K562 (cell line): Measurements from ENCODE around the gene ASPHD1. TPM values are rescaled to one million over a fixed set of nuclear protein-coding genes. Genes with fewer than 3 reads are reported as not detected.
A peak's percentile ranks its signal among the peaks of the same experiment; 100 is the strongest.

Experiments used
- ATAC-seq: fragments of 200-7000 bp; cut with Tn5 transposase; 3 replicates; pipeline ENCODE4 v1.9.1; 2020; ENCODE audit warnings: moderate library complexity
- BruUV-seq: library from RNA; stranded (reverse); fragments of 400-500 nt; replicated peaks from 2 replicates; lab custom pipeline; 2021; lab: Mats Ljungman, UMichigan
- CTCF ChIA-PET: fragments of 300-600 bp; formaldehyde crosslinking; extraction: SDS; loops from one replicate; lab custom pipeline; 2021; ENCODE audit warnings: low intra/inter-chr PET ratio; lab: Yijun Ruan, JAX
- POLR2A ChIA-PET: fragments of 300-600, 350-650 bp; sonication (Branson Sonifier 250); formaldehyde crosslinking; extraction: SDS; loops from one replicate; lab custom pipeline; 2021; ENCODE audit warnings: antibody characterized with exemption, inconsistent platforms; lab: Yijun Ruan, JAX
- DNase-seq, 4 experiments: peaks; one replicate each; pipeline versions ENCODE4 v3.0.0 to v3.0.0-alpha.2; 2011 to 2018; ENCODE audit warnings: low spot score in 3 of 4, mixed read lengths in 3 of 4; ENCODE audit errors: extremely low read depth in 1 of 4
- FAIRE-seq: peaks from 2 replicates; lab custom pipeline; 2011; peaks lifted over from hg19 to GRCh38; lab: Jason Lieb, UNC
- H2AFZ ChIP-seq: 2 replicates; pipeline ENCODE4 v1.6.0; 2011; ENCODE audit warnings: low read depth, low read length, control low read depth, inconsistent platforms
- H3K27ac ChIP-seq: fragments of 200-600 bp; 3 replicates; pipeline ENCODE4 v1.8.0; 2011; ENCODE audit warnings: low read depth, mild to moderate bottlenecking, control low read depth, inconsistent platforms, low read length, moderate library complexity, mixed read lengths; ENCODE audit errors: extremely low read depth
- H3K27me3 ChIP-seq, 2 experiments: fragments of 300-600 bp in 1 of 2; 2 replicates in 1 of 2; 3 replicates in 1 of 2; pipeline versions ENCODE4 v1.6.0 to v1.8.0; 2011; ENCODE audit warnings: inconsistent platforms in 2 of 2, low read length in 2 of 2, mild to moderate bottlenecking in 1 of 2, mixed read lengths in 1 of 2, moderate library complexity in 1 of 2; ENCODE audit not compliant: control insufficient read depth in 2 of 2, insufficient read depth in 2 of 2
- H3K36me3 ChIP-seq: fragments of 300-600 bp; 3 replicates; pipeline ENCODE4 v1.8.0; 2011; ENCODE audit warnings: mild to moderate bottlenecking, low read length, inconsistent platforms; ENCODE audit not compliant: control insufficient read depth, insufficient read depth
- H3K4me1 ChIP-seq, 2 experiments: fragments of 200-600 bp in 1 of 2; replicated peaks in 1 of 2; 2 replicates in 1 of 2; 3 replicates in 1 of 2; pipeline versions ENCODE4 v1.5.1 to v1.8.0; 2011; ENCODE audit warnings: inconsistent platforms in 2 of 2, low read length in 2 of 2, mild to moderate bottlenecking in 1 of 2, mixed read lengths in 1 of 2, moderate library complexity in 1 of 2; ENCODE audit not compliant: control insufficient read depth in 2 of 2, insufficient read depth in 2 of 2
- H3K4me2 ChIP-seq: 2 replicates; pipeline ENCODE4 v1.6.1; 2011; ENCODE audit warnings: low read length, control low read depth, inconsistent platforms, mixed read lengths; ENCODE audit not compliant: insufficient read depth
- H3K4me3 ChIP-seq: fragments of 200-600 bp; sonication (generic), shearing (Covaris generic); 2 replicates; pipeline ENCODE4 v1.5.1; 2016; ENCODE audit warnings: control low read depth, inconsistent platforms
- H3K79me2 ChIP-seq: fragments of 200-600 bp; 3 replicates; pipeline ENCODE4 v1.8.0; 2011; ENCODE audit warnings: low read length, inconsistent platforms; ENCODE audit not compliant: control insufficient read depth, insufficient read depth
- H3K9ac ChIP-seq, 2 experiments: 2 replicates each; pipeline versions ENCODE4 v1.6.0 to v1.6.1; 2011; ENCODE audit warnings: low read depth in 2 of 2, low read length in 2 of 2, control low read depth in 1 of 2, inconsistent platforms in 1 of 2, mild to moderate bottlenecking in 1 of 2, mixed read lengths in 1 of 2; ENCODE audit not compliant: insufficient read depth in 1 of 2
- H3K9me1 ChIP-seq: one replicate; pipeline ENCODE4 v1.6.0; 2011; ENCODE audit warnings: inconsistent platforms, mild to moderate bottlenecking, low read length, moderate library complexity; ENCODE audit not compliant: control insufficient read depth, insufficient read depth
- H3K9me3 ChIP-seq: replicated peaks from 2 replicates; pipeline ENCODE4 v1.5.1; 2011; ENCODE audit warnings: low read depth, low read length, inconsistent platforms; ENCODE audit not compliant: control insufficient read depth, insufficient read depth
- H4K20me1 ChIP-seq: replicated peaks from 2 replicates; pipeline ENCODE4 v1.6.1; 2011; ENCODE audit warnings: low read length, inconsistent platforms, mixed read lengths; ENCODE audit not compliant: control insufficient read depth, insufficient read depth
- FOXP4 ChIP-seq: sonication (generic); formaldehyde crosslinking; IDR thresholded peaks from 2 replicates; pipeline ENCODE4 v1.8.0; 2022; ENCODE audit warnings: mild to moderate bottlenecking, missing genetic modification reagents, borderline replicate concordance
- RBFOX2 ChIP-seq: fragments of 200-400 bp; formaldehyde crosslinking; IDR thresholded peaks from 2 replicates; pipeline ENCODE4 v1.6.1; 2017; ENCODE audit warnings: low read depth, mild to moderate bottlenecking, low read length, moderate library complexity
- RNF219 ChIP-seq: fragments of 250-450 bp; sonication (Bioruptor Pico); IDR thresholded peaks from 2 replicates; pipeline ENCODE4 v1.5.0; 2022; ENCODE audit warnings: mild to moderate bottlenecking
- WGBS: fragments of 100-300 bp; shearing (Covaris generic); methylation state at CpG from one replicate; pipeline ENCODE4 v1.1.6; 2016; ENCODE audit warnings: low coverage, mixed read lengths; ENCODE audit not compliant: insufficient coverage; ENCODE audit errors: missing lambda C conversion rate; 5-methylcytosine and 5-hydroxymethylcytosine counted together
- in situ Hi-C: fragments of 300-500 bp; cut with MboI; formaldehyde crosslinking; loops from 4 replicates; pipeline ENCODE4 v1.15.0; 2018; ENCODE audit warnings: inconsistent platforms, mixed read lengths
- intact Hi-C: fragments of 100-400 bp; cut with micrococcal nuclease; formaldehyde crosslinking; loops from 2 replicates; pipeline ENCODE4 v1.14.2; 2022
- polyA plus RNA-seq, 8 experiments: library from polyadenylated mRNA; depleted of rRNA in 4 of 8; stranded (reverse) in 5 of 8; unstranded in 3 of 8; fragments of >200 nt; fragmentation: Nextera tagmentation in 2 of 8; fragmentation: Illumina TruSeq in 1 of 8; extraction: Ambion mirVana in 2 of 8; extraction: Trizol in 1 of 8; gene quantifications; 2 replicates each; pipeline versions ENCODE4 v1.2.1 to v1.2.3, GENCODE V29; 2011 to 2014; ENCODE audit warnings: inconsistent platforms in 1 of 8, missing spikeins in 1 of 8
- total RNA-seq, 7 experiments: library from RNA; depleted of rRNA in 6 of 7; stranded (reverse); fragments of >200 nt in 6 of 7; fragmentation: Illumina TruSeq in 2 of 7; extraction: Trizol in 2 of 7; gene quantifications; 2 replicates each; pipeline versions ENCODE4 v1.2.1 to v1.2.3, GENCODE V29; 2011 to 2021; ENCODE audit warnings: low replicate concordance in 1 of 7

Gene ASPHD1
- total and polyA plus RNA-seq, 9 of the 15 experiments (the other 6 are each of a cell fraction or from before 2014, with no cell fraction given), result 0.03 to 0.70 (median 0.24) TPM; not detected in 5

DNA sequence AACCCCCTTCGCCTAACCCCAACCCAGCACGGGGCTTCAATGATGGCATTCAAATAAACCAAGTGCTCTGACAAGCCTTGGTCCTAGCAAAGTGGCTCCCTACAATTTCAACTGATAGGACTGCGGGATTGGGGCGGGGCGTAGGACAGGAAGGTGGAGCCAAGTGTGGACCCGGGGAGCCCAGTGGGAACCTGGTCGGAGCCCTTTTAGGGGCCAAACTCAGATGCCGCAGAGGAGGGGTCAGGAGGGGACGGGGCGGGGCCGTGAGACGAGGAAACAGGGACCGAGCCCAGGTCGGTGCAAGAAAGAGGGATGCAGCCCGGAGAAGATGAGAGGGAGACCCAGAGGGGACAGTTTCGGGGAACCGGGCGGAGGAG lies 24.1 kb upstream of the ASPHD1 start:
- Histone ChIP-seq H3K4me2 (peak overlapping the region; percentile 77), H3K9me1 (no peaks in the 10 kb centered on the region), H3K4me1 (peaks cover 8 to 37% of the 10 kb centered on the region in 2 experiments; a peak in 4 of 5 replicates), H3K36me3 (no peaks in the 10 kb centered on the region), H3K9me3 (no peaks in the 10 kb centered on the region), H4K20me1 (no peaks in the 10 kb centered on the region), H3K27ac (no peak overlapping the region), H2AFZ (peak overlapping the region; percentile 94), H3K79me2 (no peaks in the 10 kb centered on the region), H3K27me3 (peaks cover 6 to 7% of the 10 kb centered on the region in 2 experiments; a peak in 4 of 5 replicates), H3K9ac (peak overlapping the region in 1 of 2 experiments; percentile 77; a peak in 2 of 4 replicates), H3K4me3 (peak overlapping the region; percentile 41)
- WGBS, result 1% methylated on average over 15 of the region's 18 CpGs
- BruUV-seq, result no TSS peak
- 0 out of 2 replicates have a peak, but pooled peaks have one; percentile 11 for TF ChIP-seq RBFOX2
- TF ChIP-seq FOXP4 (CRISPR knock-in tag), result 0 out of 2 replicates have a peak, but pooled peaks have one; percentile 4
- no peak for TF ChIP-seq RNF219 (CRISPR knock-in tag)
- CTCF ChIA-PET, result no interaction called here
- intact Hi-C loops (no loop called here), in situ Hi-C loops (no loop called here)
- DNase-seq (peak; percentile 58 to 67 (median 64)), FAIRE-seq (peak; percentile 61), ATAC-seq (peak; percentile 39)
- POLR2A ChIA-PET, result no interaction called here
